AG09309 (cell line): ENCODE data around the gene LDLRAD2.

Experiments used
- DNase-seq: peaks from one replicate; pipeline ENCODE4 v3.0.0-alpha.2; 2010; ENCODE audit warnings: low read depth
- H3K4me3 ChIP-seq: 2 replicates; pipeline ENCODE4 v1.5.1; 2011; ENCODE audit warnings: mild to moderate bottlenecking, low read depth, low read length, moderate library complexity; ENCODE audit not compliant: control insufficient read depth
- CTCF ChIP-seq: IDR thresholded peaks from 2 replicates; pipeline ENCODE4 v1.5.1; 2011; ENCODE audit warnings: mild to moderate bottlenecking, low read depth, low read length, inconsistent platforms; ENCODE audit not compliant: insufficient read depth, control insufficient read depth; ENCODE audit errors: missing control alignments

The LDLRAD2 gene

GRCh38 chr1:21816602-21817302 lies 4.7 kb downstream of the LDLRAD2 start:
- no peak overlapping the region for H3K4me3 ChIP-seq
- no peak for TF ChIP-seq CTCF
- peak; percentile 4 for DNase-seq

- TF ChIP-seq CTCF = no peak
- H3K4me3 ChIP-seq = no peak overlapping the region
- no peak for DNase-seq
These were observed 6.6 kb downstream of the LDLRAD2 start for GRCh38 chr1:21818656-21819055.

GRCh38 chr1:21820597-21821232 lies 8.7 kb downstream of the LDLRAD2 start:
- H3K4me3 ChIP-seq = no peak overlapping the region
- no peak for DNase-seq
- TF ChIP-seq CTCF = no peak

GRCh38 chr1:21821385-21822019 lies 9.4 kb downstream of the LDLRAD2 start:
- no peak overlapping the region for H3K4me3 ChIP-seq
- DNase-seq = no peak
- no peak for TF ChIP-seq CTCF

- no peak for DNase-seq
- TF ChIP-seq CTCF = no peak
- H3K4me3 ChIP-seq = no peak overlapping the region
These were observed 10.3 kb downstream of the LDLRAD2 start for GRCh38 chr1:21822349-21822748.

- no peak overlapping the region for H3K4me3 ChIP-seq
- no peak for DNase-seq
- TF ChIP-seq CTCF = no peak
These were observed 11.3 kb downstream of the LDLRAD2 start for GRCh38 chr1:21823206-21823979.
